ENCODE measurements around the gene C6orf15. TPM values are rescaled to one million over a fixed set of nuclear protein-coding genes. Genes with fewer than 3 reads are reported as not detected.

Gene C6orf15
- total and polyA plus RNA-seq, 7 donors = not detected

DNA sequence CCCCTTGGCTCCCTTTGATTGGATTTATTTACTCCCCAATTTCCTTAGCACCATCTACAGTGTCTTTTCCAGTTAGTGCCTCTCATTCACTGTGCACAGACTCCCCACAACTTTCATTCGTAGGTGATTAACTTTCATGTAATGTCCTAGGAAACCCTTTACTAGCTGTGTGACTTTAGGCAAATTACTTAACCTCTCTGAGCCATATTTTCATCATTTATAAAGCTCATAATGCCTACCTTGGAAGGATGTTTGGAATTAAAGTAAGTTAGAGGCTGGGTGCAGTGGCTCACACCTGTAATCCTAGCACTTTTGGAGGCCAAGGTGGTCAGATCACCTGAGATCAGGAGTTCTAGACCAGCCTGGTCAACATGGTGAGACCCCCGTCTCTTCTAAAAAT lies 20.1 kb downstream of the C6orf15 start:
- TF ChIP-seq, protein P1, sequence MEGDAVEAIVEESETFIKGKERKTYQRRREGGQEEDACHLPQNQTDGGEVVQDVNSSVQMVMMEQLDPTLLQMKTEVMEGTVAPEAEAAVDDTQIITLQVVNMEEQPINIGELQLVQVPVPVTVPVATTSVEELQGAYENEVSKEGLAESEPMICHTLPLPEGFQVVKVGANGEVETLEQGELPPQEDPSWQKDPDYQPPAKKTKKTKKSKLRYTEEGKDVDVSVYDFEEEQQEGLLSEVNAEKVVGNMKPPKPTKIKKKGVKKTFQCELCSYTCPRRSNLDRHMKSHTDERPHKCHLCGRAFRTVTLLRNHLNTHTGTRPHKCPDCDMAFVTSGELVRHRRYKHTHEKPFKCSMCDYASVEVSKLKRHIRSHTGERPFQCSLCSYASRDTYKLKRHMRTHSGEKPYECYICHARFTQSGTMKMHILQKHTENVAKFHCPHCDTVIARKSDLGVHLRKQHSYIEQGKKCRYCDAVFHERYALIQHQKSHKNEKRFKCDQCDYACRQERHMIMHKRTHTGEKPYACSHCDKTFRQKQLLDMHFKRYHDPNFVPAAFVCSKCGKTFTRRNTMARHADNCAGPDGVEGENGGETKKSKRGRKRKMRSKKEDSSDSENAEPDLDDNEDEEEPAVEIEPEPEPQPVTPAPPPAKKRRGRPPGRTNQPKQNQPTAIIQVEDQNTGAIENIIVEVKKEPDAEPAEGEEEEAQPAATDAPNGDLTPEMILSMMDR (IDR thresholded peaks at IDR 0.05) = no peak
- TF ChIP-seq EP300 (IDR thresholded peaks at IDR 0.05) = no peak
- no peak for TF ChIP-seq POLR2A (IDR thresholded peaks at IDR 0.05)
- no peak for TF ChIP-seq POLR2AphosphoS5 (IDR thresholded peaks at IDR 0.05)
- no peak overlapping the region for H3K27ac ChIP-seq
- WGBS, 2 donors = 86 to 89% methylated on average over 2 of the region's 2 CpGs
- no peak overlapping the region for H3K4me3 ChIP-seq
- H3K36me3 ChIP-seq = no peaks in the 10 kb centered on the region
- no peaks in the 10 kb centered on the region for H3K9me3 ChIP-seq
- DNase-seq = no peak
- H3K27me3 ChIP-seq = peaks cover 0 to 11% (median 0%) of the 10 kb centered on the region in 3 donors
- intact Hi-C loops (cut with DNase I) = no loop called here
- peaks cover 0 to 2% (median under 1%) of the 10 kb centered on the region in 4 donors for H3K4me1 ChIP-seq

DNA sequence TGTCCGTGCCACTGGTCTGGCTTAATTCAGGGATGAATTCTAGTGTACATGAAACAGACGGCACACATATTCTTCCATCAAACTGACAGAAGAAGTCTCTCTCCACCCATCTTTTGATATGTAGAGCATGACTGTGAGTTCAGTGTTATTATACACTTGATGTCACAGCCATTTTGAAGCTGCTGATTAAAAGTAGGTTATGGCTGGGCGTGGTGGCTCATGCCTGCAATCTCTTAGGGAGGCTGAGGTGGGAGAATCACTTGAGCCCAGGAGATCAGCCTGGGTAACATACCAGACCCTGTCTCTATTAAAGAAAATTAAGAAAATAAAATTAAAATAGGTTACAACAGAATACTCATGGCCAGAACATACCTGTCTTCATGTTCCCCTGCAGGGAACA lies 20.7 kb downstream of the C6orf15 start:
- H3K27ac ChIP-seq = no peak overlapping the region
- H3K27me3 ChIP-seq = peaks cover 0 to 11% (median 0%) of the 10 kb centered on the region in 3 donors
- no peak overlapping the region for H3K4me3 ChIP-seq
- no peak for DNase-seq
- 16 to 36% methylated on average over 3 of the region's 3 CpGs for WGBS, 2 donors
- no peak for TF ChIP-seq POLR2A (IDR thresholded peaks at IDR 0.05)
- TF ChIP-seq EP300 (IDR thresholded peaks at IDR 0.05) = no peak
- TF ChIP-seq, protein P1 (IDR thresholded peaks at IDR 0.05) = no peak
- TF ChIP-seq POLR2AphosphoS5 (IDR thresholded peaks at IDR 0.05) = no peak
- no peaks in the 10 kb centered on the region for H3K36me3 ChIP-seq
- peaks cover 0 to 7% (median 3%) of the 10 kb centered on the region in 4 donors for H3K4me1 ChIP-seq
- intact Hi-C loops (cut with DNase I) = no loop called here
- no peaks in the 10 kb centered on the region for H3K9me3 ChIP-seq

- 80 to 88% methylated on average over 6 of the region's 6 CpGs for WGBS, 2 donors
- TF ChIP-seq, protein P1 (IDR thresholded peaks at IDR 0.05) = no peak
- TF ChIP-seq POLR2AphosphoS5 (IDR thresholded peaks at IDR 0.05) (no peak), EP300 (IDR thresholded peaks at IDR 0.05) (no peak), POLR2A (IDR thresholded peaks at IDR 0.05) (no peak)
- no peaks in the 10 kb centered on the region for H3K36me3 ChIP-seq
- no peak for DNase-seq
- H3K27me3 ChIP-seq = peaks cover 0 to 11% (median 0%) of the 10 kb centered on the region in 3 donors
- intact Hi-C loops (cut with DNase I) = no loop called here
- no peak overlapping the region for H3K27ac ChIP-seq
- no peak overlapping the region for H3K4me3 ChIP-seq
- peaks cover 0 to 10% (median 3%) of the 10 kb centered on the region in 4 donors for H3K4me1 ChIP-seq
- no peaks in the 10 kb centered on the region for H3K9me3 ChIP-seq
Measured at GRCh38 chr6:31090973-31091364, 21.4 kb downstream of the C6orf15 start.

DNA sequence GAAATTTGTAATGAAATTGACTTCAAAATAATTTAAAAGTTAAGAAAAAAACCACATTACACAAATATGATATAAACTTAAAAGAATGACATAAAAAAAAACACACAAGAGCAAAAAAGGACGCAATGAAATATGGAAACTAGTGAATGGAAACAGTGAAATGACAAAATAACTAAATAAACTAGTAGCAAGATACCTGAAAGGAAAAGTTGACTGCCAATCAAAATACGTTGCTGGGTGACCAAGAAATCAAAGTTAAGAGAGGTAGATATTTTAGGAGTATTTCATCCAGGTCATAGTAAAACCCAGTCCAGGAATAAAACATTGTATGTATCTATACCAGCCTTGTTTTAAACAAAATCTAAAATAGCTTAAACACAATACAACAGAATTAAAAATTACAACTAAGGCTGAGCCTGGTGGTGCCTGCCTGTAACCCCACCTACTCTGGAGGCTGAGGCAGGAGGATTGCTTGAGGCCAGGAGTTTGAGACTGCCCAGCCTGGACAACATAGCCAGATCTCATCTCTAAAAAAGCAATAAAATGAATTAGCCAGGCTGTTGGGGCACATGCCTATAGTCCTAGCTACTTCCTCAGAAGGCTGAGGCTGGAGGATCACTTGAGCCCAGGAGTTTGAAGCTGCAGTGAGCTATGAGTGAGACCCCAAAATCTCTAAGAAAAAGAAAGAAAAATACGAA lies 22.0 kb downstream of the C6orf15 start:
- intact Hi-C loops (cut with DNase I) = no loop called here
- 89 to 93% methylated on average over 3 of the region's 3 CpGs for WGBS, 2 donors
- TF ChIP-seq, protein P1 (IDR thresholded peaks at IDR 0.05) = no peak
- no peak for TF ChIP-seq POLR2A (IDR thresholded peaks at IDR 0.05)
- TF ChIP-seq EP300 (IDR thresholded peaks at IDR 0.05) = no peak
- no peak for TF ChIP-seq POLR2AphosphoS5 (IDR thresholded peaks at IDR 0.05)

More for the DNA sequence above, 22.0 kb downstream of the C6orf15 start:
- Histone ChIP-seq H3K27ac (no peak overlapping the region), H3K27me3 (peaks cover 0 to 11% (median 0%) of the 10 kb centered on the region in 3 donors), H3K4me3 (no peak overlapping the region), H3K4me1 (peaks cover 0 to 10% (median 3%) of the 10 kb centered on the region in 4 donors), H3K36me3 (no peaks in the 10 kb centered on the region), H3K9me3 (no peaks in the 10 kb centered on the region)
- no peak for DNase-seq

All from sigmoid colon (tissue), 7 donors.